Fibroblast of lung (primary cell): ENCODE results near the gene KCNJ14. TPM values are rescaled to one million over a fixed set of nuclear protein-coding genes. Genes with fewer than 3 reads are reported as not detected.

ENCODE experiments used
- DNase-seq, 2 donors: peaks; one replicate each; pipeline versions ENCODE4 v3.0.0 to v3.0.0-alpha.2; 2010; ENCODE audit warnings: low read depth in 2 of 2
- H2AFZ ChIP-seq: 2 replicates; pipeline ENCODE4 v1.5.1; 2012; ENCODE audit warnings: low read length, control low read depth, inconsistent platforms
- H3K27ac ChIP-seq: 2 replicates; pipeline ENCODE4 v1.5.1; 2011; ENCODE audit warnings: low read length, control low read depth; ENCODE audit not compliant: insufficient read depth
- H3K27me3 ChIP-seq: 2 replicates; pipeline ENCODE4 v1.5.1; 2011; ENCODE audit warnings: mild to moderate bottlenecking, low read length; ENCODE audit not compliant: control insufficient read depth, insufficient read depth
- H3K36me3 ChIP-seq: 2 replicates; pipeline ENCODE4 v1.5.1; 2011; ENCODE audit warnings: low read length; ENCODE audit not compliant: control insufficient read depth, insufficient read depth
- H3K4me1 ChIP-seq: 2 replicates; pipeline ENCODE4 v1.5.1; 2011; ENCODE audit warnings: low read length; ENCODE audit not compliant: control insufficient read depth, insufficient read depth; ENCODE audit errors: extremely low read depth
- H3K4me2 ChIP-seq: 2 replicates; pipeline ENCODE4 v1.5.1; 2011; ENCODE audit warnings: low read length, control low read depth; ENCODE audit not compliant: insufficient read depth; ENCODE audit errors: extremely low read depth
- H3K4me3 ChIP-seq, 4 experiments: fragments of 200-600 bp in 1 of 4; sonication (generic) in 1 of 4; replicated peaks in 1 of 4; 2 replicates each; pipeline ENCODE4 v1.5.1; 2011 to 2016; ENCODE audit warnings: low read length in 4 of 4, low read depth in 3 of 4, mild to moderate bottlenecking in 3 of 4, control low read depth in 2 of 4, inconsistent platforms in 1 of 4, mixed read lengths in 1 of 4; ENCODE audit not compliant: insufficient read depth in 1 of 4; ENCODE audit errors: control extremely low read depth in 1 of 4
- H3K79me2 ChIP-seq: 2 replicates; pipeline ENCODE4 v1.5.1; 2012; ENCODE audit warnings: mild to moderate bottlenecking, low read length, inconsistent platforms; ENCODE audit not compliant: control insufficient read depth, insufficient read depth
- H3K9ac ChIP-seq: 2 replicates; pipeline ENCODE4 v1.5.1; 2011; ENCODE audit warnings: mild to moderate bottlenecking, low read length, control low read depth; ENCODE audit not compliant: insufficient read depth
- H3K9me3 ChIP-seq: 2 replicates; pipeline ENCODE4 v1.5.1; 2012; ENCODE audit warnings: low read depth, low read length; ENCODE audit not compliant: control insufficient read depth, insufficient read depth
- H4K20me1 ChIP-seq: 2 replicates; pipeline ENCODE4 v1.5.1; 2011; ENCODE audit warnings: low read length; ENCODE audit not compliant: control insufficient read depth, insufficient read depth; ENCODE audit errors: extremely low read depth
- CTCF ChIP-seq, 2 donors: IDR thresholded peaks in 1 of 2; conservative IDR thresholded peaks in 1 of 2; 1 replicate in 1 of 2; 2 replicates in 1 of 2; pipeline ENCODE4 v1.5.1; 2011 to 2012; ENCODE audit warnings: low read length in 2 of 2, control low read depth in 1 of 2, inconsistent platforms in 1 of 2, low read depth in 1 of 2, mild to moderate bottlenecking in 1 of 2
- EZH2 ChIP-seq: IDR thresholded peaks from 2 replicates; pipeline ENCODE4 v1.5.1; 2012; ENCODE audit warnings: low read length, control low read depth, mild to moderate bottlenecking; ENCODE audit errors: missing control alignments
- polyA plus RNA-seq, 2 donors: library from polyadenylated mRNA; depleted of rRNA in 1 of 2; stranded (reverse) in 1 of 2; unstranded in 1 of 2; fragments of >200 nt; gene quantifications; 2 replicates each; pipeline ENCODE4 v1.2.1, GENCODE V29; 2011 to 2012; ENCODE audit warnings: missing spikeins in 1 of 2
- total RNA-seq: library from RNA; depleted of rRNA; stranded (reverse); fragments of >200 nt; gene quantifications from 2 replicates; pipeline ENCODE4 v1.2.1, GENCODE V29; 2014

The KCNJ14 gene
- total and polyA plus RNA-seq, 2 donors (not counting 1 experiment from before 2014, with no cell fraction given), result 0.15 to 0.50 TPM

GRCh38 chr19:48415395-48415794 is 40.0 kb upstream of the KCNJ14 start:
- Histone ChIP-seq H3K4me2 (no peak overlapping the region), H3K36me3 (no peaks in the 10 kb centered on the region), H3K79me2 (no peaks in the 10 kb centered on the region), H4K20me1 (no peaks in the 10 kb centered on the region), H2AFZ (no peak overlapping the region), H3K9me3 (no peaks in the 10 kb centered on the region), H3K27me3 (no peaks in the 10 kb centered on the region), H3K27ac (no peak overlapping the region), H3K9ac (no peak overlapping the region), H3K4me1 (peaks cover 6% of the 10 kb centered on the region), H3K4me3 (no peak overlapping the region)
- TF ChIP-seq CTCF (conservative IDR thresholded peaks at IDR 0.05 in 1 of 2, IDR thresholded peaks at IDR 0.05 in 1 of 2; ENCODE audit: low read depth in 1 of 2, low read length in 2 of 2) (no peak), EZH2 (no peak)
- DNase-seq, result peak; percentile 51

GRCh38 chr19:48415806-48416221 is 39.6 kb upstream of the KCNJ14 start:
- H4K20me1 ChIP-seq, result no peaks in the 10 kb centered on the region
- H3K27me3 ChIP-seq, result no peaks in the 10 kb centered on the region
- no peaks in the 10 kb centered on the region for H3K79me2 ChIP-seq
- peaks cover 6% of the 10 kb centered on the region for H3K4me1 ChIP-seq
- H3K4me2 ChIP-seq, result no peak overlapping the region
- no peak for DNase-seq
- H3K9me3 ChIP-seq, result no peaks in the 10 kb centered on the region
- H3K9ac ChIP-seq, result no peak overlapping the region
- H3K27ac ChIP-seq, result no peak overlapping the region
- TF ChIP-seq CTCF (conservative IDR thresholded peaks at IDR 0.05 in 1 of 2, IDR thresholded peaks at IDR 0.05 in 1 of 2; ENCODE audit: low read depth in 1 of 2, low read length in 2 of 2) (no peak), EZH2 (no peak)
- H3K36me3 ChIP-seq, result no peaks in the 10 kb centered on the region
- no peak overlapping the region for H2AFZ ChIP-seq
- H3K4me3 ChIP-seq, result no peak overlapping the region

- no peaks in the 10 kb centered on the region for H3K79me2 ChIP-seq
- no peaks in the 10 kb centered on the region for H3K36me3 ChIP-seq
- H3K4me2 ChIP-seq, result no peak overlapping the region
- peaks cover 6% of the 10 kb centered on the region for H3K4me1 ChIP-seq
- TF ChIP-seq CTCF (conservative IDR thresholded peaks at IDR 0.05 in 1 of 2, IDR thresholded peaks at IDR 0.05 in 1 of 2; ENCODE audit: low read depth in 1 of 2, low read length in 2 of 2) (no peak), EZH2 (no peak)
- no peak overlapping the region for H3K27ac ChIP-seq
- H3K27me3 ChIP-seq, result no peaks in the 10 kb centered on the region
- no peak for DNase-seq
- H4K20me1 ChIP-seq, result no peaks in the 10 kb centered on the region
- no peak overlapping the region for H3K9ac ChIP-seq
- no peak overlapping the region for H2AFZ ChIP-seq
- H3K4me3 ChIP-seq, result no peak overlapping the region
- no peaks in the 10 kb centered on the region for H3K9me3 ChIP-seq
Observed at GRCh38 chr19:48417421-48417820, 38.0 kb upstream of the KCNJ14 start.
